ENCODE measurements around the gene C1orf159.

Gene C1orf159

GRCh38 chr1:1121611-1122077 lies 5.8 kb upstream of the C1orf159 start:
- no peak for TF ChIP-seq CTCF (IDR thresholded peaks at IDR 0.05)
- H3K4me3 Mint-ChIP-seq, result no peak overlapping the region
- DNase-seq, result no peak
- peaks cover 47% of the 10 kb centered on the region for H3K27me3 Mint-ChIP-seq (ENCODE audit: low read depth, poor library complexity)
- peaks cover 25% of the 10 kb centered on the region for H3K4me1 Mint-ChIP-seq
- no peak overlapping the region for H3K27ac Mint-ChIP-seq
- H3K9me3 Mint-ChIP-seq, result peaks cover 4% of the 10 kb centered on the region
- H3K36me3 Mint-ChIP-seq (ENCODE audit: low read depth), result no peaks in the 10 kb centered on the region

- H3K9me3 Mint-ChIP-seq, result peaks cover 4% of the 10 kb centered on the region
- peaks cover 25% of the 10 kb centered on the region for H3K4me1 Mint-ChIP-seq
- no peak overlapping the region for H3K27ac Mint-ChIP-seq
- no peak for DNase-seq
- H3K4me3 Mint-ChIP-seq, result no peak overlapping the region
- TF ChIP-seq CTCF (IDR thresholded peaks at IDR 0.05), result no peak
- H3K27me3 Mint-ChIP-seq (ENCODE audit: low read depth, poor library complexity), result peaks cover 48% of the 10 kb centered on the region
- no peaks in the 10 kb centered on the region for H3K36me3 Mint-ChIP-seq (ENCODE audit: low read depth)
Observed at GRCh38 chr1:1120866-1121591, 5.1 kb upstream of the C1orf159 start.

- Mint-ChIP-seq H3K27ac (no peak overlapping the region), H3K27me3 (ENCODE audit: low read depth, poor library complexity) (peaks cover 48% of the 10 kb centered on the region), H3K4me1 (peaks cover 20% of the 10 kb centered on the region), H3K4me3 (no peak overlapping the region), H3K9me3 (peaks cover 5% of the 10 kb centered on the region), H3K36me3 (ENCODE audit: low read depth) (peaks cover 2% of the 10 kb centered on the region)
- no peak for DNase-seq
- TF ChIP-seq CTCF (IDR thresholded peaks at IDR 0.05), result no peak
Observed at GRCh38 chr1:1120096-1120495, 4.2 kb upstream of the C1orf159 start.

GRCh38 chr1:1119272-1119890 lies 3.5 kb upstream of the C1orf159 start:
- Mint-ChIP-seq H3K27me3 (ENCODE audit: low read depth, poor library complexity) (peaks cover 48% of the 10 kb centered on the region), H3K4me1 (peaks cover 25% of the 10 kb centered on the region), H3K36me3 (ENCODE audit: low read depth) (peaks cover 9% of the 10 kb centered on the region), H3K27ac (no peak overlapping the region), H3K9me3 (peaks cover 12% of the 10 kb centered on the region), H3K4me3 (no peak overlapping the region)
- DNase-seq, result no peak
- no peak for TF ChIP-seq CTCF (IDR thresholded peaks at IDR 0.05)

GRCh38 chr1:1118876-1119220 lies 3.0 kb upstream of the C1orf159 start:
- Mint-ChIP-seq H3K27me3 (ENCODE audit: low read depth, poor library complexity) (peaks cover 48% of the 10 kb centered on the region), H3K36me3 (ENCODE audit: low read depth) (peaks cover 14% of the 10 kb centered on the region), H3K27ac (no peak overlapping the region), H3K4me3 (no peak overlapping the region), H3K9me3 (peaks cover 14% of the 10 kb centered on the region), H3K4me1 (peaks cover 22% of the 10 kb centered on the region)
- no peak for TF ChIP-seq CTCF (IDR thresholded peaks at IDR 0.05)
- no peak for DNase-seq

Data from nephron progenitor cell (in vitro differentiated cells).